Measurements from ENCODE around the gene FMNL2.

FMNL2 gene

DNA sequence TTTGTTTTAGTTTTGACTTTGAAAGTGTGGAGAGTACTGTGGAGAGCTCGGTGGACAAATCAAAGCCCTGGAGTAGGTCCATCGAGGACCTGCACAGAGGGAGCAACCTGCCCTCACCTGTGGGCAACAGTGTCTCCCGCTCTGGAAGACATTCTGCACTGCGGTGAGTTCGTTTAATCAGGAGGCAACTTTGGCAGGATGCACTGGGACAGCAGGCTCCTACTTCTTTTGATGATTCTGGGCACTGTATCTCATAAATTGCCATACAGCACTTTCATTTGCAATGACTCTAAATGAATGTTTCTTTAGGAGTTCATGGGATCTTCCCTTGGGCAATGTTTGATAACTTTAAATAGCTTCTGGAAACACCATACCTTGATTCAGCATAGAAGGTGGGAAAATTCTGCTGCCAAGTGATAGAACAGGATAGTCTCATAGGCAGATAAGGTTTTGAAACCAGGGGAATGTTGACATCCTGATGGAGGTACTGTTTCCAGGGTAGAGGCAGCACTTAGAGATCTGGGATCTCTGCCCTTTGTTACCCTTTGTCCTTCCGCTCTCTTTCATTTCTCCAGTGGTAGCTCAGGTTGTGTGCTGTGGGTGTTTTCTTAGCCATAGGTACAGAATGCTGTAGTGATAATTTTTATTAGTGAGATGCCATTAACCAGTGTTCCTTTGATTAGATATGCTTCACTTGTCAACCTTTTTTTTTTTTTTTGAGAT lies 226.1 kb downstream of the FMNL2 start:
- DNase-seq = no peak

DNA sequence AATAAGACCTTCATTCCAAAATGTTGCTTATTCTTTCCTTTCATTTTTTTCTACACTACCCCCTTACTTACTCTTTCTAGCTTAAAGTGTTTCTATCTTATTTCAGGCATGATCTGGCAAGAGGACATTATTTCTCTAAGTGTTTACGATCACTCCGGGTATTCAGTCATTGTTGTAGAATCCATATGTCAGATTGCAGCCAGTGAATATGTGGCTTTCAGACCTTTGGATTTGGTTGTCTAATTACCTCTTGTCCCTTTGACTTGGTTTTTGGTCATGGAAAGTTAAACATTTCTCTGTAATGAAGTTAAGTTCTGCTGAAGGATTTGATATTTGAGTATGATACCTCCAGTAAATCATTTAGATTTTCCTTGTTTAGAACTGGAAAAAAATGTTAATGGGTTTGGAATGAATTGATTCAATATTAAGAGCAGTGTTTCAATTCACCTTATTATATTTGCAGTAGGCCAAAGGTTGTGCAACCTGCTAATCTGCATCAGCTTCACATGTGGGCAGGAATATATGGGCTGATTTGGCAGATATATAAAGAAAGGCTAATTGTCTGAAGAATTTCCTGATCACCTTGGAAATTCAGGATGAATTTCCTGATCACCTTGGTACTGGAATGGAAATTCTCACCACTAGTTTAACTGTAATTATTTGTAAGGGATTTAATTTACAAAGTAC lies 227.4 kb downstream of the FMNL2 start:
- DNase-seq = no peak

DNA sequence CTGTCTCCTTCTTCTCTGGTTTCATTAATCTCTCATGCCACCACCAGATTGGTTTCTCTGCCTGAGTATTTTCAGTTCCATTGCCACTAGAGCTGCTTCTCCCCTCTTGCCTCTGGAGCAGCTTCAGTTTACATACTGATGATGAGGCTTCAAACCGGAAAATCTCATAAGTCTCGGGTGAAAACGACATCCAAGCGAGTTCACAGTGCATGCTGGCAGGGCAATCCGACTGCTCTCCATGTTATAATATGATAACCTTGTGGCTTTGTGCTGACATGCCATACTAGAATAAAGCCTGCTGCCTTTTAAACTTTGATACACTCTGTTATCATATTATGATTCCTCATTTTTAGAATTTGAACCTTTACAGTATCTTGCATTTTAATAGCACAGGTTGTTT lies 228.8 kb downstream of the FMNL2 start:
- DNase-seq = no peak

DNA sequence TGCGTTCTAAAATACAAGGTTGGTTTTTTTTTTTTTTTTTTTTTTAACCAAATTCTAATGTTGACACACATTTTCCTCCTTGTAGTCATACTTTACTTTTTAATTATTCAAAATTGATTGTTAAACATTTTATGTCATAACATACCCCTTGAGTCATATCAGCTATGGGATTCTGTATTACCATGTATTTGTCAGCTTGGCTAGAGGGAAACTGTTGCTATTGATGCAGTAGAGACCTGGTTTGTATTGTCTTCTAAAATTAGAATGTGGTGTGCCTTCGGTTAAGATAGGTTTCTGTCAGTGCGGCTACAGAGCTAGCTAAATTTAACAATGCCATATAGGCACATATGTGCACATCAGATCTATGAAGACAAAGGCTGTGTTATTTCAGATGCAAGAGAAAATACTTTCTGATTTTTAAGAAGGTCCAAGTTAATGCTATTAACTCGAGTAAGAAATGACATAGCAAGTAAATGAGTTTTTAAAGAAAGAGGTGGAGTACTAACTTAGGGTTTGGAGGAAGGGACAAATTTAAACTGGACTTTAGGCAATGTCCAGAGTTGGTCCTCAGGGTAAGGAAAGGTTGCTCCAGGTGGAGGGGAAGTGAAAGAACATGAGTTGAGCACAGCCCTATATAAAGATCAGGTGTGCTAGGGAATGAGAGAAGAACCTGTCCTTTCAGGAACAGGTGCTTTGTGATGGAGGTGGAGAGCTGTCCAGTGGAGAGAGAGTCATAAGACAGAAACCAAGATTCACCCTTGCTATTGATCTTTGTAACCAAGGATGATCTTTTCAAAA lies 230.0 kb downstream of the FMNL2 start:
- no peak for DNase-seq

DNA sequence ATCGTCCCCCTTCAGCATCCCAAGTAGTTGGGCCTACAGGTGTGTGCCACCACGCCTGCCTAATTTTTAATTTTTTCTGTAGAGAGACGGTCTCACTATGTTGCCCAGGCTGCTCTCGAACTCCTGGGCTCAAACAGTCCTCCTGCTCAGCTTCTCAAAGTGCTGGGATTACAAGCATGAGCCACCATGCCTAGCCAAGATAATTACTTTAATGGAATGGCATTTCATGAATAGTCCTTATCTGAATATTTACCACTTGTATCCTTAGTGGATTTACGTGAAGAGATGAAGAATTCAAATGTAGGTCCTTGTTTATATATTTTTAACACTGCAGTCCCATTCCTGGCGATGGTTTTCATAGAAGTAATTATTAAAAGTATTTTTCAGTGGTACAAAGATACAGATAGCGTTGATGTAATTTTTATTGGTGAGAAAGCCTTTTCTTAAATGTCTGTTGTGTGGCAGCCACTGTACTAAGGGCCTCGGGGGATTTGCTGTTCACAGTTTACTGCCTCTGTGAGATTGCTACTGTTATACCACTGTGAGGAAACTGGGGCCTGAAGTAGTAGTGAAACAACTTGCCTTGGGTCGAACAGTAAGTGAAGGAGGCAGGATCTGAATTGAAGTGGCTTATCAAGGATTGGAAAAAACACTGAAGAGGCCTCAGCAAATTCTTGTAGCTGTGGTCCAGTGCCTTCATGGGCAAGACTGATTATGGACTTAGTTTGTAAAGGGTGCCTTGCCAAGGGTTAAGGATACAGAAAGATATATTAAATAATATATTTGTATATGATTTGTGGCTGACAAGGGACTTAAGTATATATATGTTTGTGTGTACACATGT lies 231.1 kb downstream of the FMNL2 start:
- no peak for DNase-seq

DNA sequence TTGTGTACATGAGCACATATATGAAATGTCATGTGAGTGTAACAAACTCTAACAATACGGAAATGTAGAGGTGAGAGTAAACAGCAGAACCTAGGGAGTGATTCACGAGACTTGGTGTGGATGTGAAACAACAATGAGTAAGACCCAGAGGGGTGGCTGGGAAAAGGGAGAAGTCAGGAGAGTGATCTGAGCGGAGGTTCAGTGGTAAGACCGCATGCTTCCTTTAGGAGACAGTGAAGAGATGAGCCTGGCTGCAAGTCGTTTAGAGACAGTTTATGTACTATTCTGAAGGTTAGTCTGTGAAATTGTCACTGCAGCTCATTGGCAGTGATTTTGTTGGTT lies 231.7 kb downstream of the FMNL2 start:
- no peak for DNase-seq

DNA sequence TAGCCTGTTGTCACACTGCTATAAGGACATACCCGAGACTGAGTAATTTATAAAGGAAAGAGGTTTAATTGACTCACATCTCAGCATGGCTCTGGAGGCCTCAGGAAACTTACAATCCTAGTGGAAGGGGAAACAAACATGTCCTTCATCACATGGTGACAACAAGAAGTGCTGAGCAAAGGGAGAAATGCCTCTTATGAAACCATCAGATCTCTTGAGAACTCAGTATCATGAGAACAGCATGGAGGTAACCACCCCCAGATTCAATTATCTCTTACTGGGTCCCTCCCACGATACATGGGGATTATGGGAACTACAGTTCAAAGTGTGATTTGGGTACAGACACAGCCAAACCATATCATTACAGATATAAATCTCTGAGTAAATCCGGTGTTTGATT lies 233.6 kb downstream of the FMNL2 start:
- DNase-seq = no peak

DNA sequence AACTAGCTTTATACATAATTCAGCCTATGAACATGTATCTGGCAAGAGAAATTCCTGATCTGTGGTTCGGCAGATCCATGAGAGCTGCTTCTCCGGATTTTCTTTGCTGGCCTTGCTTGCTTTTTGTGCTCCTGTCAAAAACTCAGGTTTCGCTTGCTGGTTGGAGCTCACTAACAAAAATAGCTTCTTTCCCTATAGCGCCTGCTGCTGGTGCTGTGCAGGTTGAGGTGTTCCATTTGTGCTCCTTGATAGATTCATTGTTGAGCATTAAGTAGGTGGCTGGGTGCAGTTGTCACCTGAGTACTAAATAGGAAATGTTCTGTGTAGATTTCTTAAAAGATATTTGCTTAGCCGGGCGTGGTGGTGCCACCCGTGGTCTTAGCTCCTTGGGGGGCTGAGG lies 234.2 kb downstream of the FMNL2 start:
- no peak for DNase-seq

DNA sequence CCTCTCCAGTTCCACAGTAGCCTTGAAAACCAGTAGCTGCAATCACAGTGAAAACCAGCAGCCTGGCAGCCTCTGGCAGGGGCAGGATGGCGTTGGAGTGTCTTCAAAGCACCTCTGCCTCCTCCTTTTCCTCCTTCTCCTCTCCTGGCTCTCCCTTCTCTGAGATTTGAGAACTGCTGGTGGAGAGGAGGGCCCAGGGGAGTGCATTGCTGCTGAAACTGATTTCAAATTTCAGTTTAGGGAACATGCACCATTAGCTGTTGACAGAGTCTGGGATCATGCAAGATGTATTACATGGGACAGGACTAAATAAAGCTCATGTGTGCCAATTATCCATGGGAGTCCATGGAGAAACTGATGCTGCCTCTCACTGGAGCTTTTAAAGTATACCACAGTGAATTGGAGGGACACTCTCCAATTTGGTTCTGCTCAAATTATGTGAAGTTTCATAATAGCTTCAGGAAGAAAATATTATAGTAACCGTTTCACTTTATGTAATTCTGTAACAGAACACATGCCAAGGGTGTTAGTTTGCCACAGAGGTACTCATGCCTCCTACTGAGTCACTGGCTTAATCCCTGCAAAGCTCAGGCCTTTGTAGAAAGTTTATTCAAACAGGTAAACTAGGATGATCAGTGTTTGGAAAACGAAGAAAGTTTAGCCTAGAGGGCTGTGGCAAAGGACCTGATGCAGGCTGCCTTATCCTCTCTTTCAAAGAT lies 236.2 kb downstream of the FMNL2 start:
- DNase-seq = no peak

DNA sequence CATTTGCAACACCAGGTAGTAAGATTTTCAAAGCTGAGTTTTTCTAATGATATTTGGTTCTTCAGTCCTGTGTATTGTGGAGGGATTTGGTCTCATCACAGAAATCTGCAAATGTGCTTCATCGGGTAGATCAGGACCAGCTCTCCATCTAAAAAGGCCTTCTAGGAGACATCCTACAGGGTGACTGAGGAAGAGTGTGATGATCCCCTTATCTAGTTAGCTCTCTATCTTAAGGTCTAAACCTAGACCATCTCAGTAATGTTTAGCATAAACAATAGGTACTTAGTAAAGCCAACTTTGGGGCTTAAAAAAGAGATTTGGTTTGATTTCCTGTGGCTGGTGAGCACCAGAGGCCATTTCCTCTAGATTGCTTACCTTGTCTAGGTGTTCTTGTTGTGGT lies 237.1 kb downstream of the FMNL2 start:
- DNase-seq = no peak

DNA sequence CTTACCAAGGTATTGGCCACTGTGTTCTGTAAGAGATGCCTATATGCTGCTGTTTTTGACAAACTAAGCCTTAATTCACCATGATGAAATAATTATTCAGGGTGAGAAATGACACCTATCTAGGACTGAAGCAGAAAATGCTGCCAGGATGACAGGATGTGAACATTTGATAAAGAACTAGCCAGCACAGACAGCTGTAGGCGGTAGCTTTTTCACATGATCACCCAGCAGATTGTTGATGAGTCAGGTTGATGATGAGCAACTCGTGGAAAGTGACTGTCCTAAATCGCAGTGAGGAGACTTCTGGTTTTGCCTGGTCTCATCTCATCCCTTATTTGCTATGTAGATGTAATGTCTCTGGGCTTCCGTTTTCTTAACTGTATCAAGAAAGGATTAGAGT lies 238.2 kb downstream of the FMNL2 start:
- DNase-seq = no peak

DNA sequence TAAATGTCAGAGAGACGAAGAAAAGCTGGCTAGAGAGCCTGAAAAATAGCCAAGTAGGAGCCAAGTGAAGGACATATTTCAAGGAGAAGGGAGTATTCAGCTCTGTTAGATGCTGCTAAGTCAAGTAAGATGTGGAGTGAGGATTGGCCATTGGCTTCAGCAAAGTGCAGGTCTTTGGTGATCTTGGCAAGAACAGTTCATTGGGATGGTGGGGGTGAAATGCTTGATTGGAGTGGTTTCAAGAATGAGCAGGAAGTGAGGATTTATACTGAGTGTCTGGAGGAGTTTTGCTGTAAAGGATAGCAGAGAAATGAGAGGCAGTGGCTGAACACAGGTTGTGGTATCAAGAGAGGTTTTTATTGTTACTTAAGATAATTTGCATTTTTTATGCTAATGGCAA lies 242.6 kb downstream of the FMNL2 start:
- DNase-seq = no peak

DNA sequence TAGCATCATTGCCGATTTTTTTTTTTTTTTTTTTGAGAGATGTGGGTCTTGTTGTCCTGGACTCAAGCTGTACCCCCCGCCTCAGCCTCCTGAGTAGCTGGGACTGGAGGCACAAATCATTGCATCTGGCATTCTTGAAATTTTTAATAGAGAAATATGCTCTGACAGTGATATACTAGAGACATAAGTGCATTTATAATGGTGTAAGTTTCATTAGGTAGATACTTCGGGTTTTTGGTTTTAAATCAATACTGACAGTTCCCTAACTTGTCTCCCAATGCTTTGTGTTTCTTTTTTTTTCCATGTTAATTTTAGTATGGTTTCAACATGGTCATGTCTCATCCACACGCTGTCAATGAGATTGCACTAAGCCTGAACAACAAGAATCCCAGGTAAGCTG lies 243.6 kb downstream of the FMNL2 start:
- DNase-seq = no peak

DNA sequence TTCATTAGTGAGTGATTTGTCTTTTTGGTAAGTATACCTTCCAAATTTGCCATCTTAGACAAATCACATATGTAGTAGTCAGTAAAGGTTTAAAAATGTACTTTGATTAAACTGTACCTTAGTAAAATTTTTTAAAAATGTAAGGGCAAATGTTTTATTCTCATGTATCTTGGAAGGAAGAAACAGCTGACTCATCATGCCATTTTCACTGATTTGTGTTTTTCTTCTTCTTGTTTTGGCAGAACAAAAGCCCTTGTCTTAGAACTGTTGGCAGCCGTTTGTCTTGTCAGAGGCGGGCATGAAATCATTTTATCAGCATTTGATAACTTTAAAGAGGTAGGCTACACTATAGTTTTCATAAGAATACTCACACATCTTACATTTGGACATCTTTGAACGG lies 245.7 kb downstream of the FMNL2 start:
- no peak for DNase-seq

DNA sequence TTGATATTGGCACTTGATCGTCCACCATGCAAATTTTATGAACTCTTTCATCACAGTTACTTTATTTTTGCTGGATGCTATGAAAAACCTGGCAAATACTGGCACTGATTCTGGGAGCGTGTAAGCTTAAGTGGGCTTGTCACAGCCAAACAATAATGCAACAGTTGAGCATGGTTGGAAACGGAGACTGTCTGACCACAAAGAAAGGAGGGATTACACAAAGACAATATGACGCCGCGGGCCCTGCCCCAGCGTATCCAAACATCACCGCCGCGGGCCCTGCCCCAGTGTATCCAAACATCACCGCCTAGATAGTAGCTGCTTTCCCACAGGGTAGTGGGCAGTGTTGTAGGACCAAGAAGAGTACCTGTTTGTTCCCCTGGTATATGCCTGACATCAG lies 246.4 kb downstream of the FMNL2 start:
- DNase-seq = no peak

DNA sequence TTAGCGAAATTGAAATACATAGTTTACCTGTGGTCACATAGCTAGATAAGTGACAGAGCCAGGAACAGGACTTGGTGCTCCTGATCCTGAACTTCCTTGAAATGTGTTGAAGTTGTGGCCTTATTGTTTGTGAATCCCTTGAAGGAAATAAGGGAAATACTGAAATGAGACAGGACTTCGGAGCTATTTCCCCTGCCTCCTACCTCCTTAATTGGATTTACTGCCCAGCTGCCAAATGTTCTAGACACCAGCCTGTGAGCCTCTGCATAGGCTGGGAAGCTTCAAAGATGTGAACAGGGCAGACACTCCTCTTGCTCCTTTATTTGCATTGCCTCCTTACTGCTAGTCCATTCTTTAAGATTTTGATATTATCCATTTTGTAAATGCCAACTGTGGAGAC lies 247.1 kb downstream of the FMNL2 start:
- no peak for DNase-seq

DNA sequence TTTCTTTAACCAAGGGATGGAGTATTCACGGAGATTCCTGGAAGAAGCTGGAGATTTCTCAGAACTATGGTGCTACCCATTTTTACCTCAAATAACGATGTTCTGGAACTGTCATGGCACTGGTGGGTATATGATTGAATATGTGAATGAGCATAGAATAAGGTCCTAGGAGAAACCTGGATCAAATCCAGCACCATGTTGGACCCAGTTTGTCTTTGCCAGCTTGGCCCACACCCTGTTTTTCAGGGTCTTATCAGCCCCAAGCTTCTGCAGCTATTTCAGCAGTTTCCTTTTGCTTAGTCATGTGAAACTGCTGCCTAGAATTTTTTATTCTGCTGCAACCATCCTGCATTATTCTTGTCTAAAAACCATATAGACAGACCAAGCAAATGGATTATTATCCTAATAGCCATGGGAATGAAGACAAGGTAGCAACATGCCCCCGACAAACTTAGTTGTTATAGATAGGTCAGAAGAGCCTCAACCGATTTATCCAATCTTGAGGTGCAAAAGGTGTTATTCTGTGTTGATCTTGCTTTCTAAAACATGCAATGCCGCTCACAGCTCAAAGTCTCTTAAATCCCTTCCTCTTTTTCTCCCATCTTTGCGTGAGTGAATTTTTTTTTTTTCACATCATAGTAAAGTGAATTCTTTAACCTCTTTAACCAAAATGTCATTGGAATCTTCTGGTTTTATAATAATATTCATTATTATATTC lies 248.7 kb downstream of the FMNL2 start:
- DNase-seq = no peak

DNA sequence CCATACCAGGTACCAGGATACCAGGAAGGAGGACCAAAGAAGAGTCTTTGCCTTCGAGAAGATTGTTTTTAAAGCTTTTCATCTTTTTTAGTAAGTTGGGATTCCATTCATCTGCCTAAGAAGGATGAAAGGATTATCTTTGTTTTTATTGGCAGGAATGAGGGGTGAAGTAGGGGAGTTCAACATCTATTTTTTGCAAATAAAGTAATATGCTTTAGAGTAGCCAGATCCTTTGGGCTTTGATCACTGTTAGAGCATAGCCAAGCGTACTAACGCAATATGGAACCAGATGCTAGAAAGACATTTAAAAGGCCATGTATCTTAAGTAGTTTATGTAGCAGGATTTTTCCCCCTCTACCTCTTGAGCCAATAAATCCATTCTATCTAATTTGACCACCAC lies 249.3 kb downstream of the FMNL2 start:
- no peak for DNase-seq

DNA sequence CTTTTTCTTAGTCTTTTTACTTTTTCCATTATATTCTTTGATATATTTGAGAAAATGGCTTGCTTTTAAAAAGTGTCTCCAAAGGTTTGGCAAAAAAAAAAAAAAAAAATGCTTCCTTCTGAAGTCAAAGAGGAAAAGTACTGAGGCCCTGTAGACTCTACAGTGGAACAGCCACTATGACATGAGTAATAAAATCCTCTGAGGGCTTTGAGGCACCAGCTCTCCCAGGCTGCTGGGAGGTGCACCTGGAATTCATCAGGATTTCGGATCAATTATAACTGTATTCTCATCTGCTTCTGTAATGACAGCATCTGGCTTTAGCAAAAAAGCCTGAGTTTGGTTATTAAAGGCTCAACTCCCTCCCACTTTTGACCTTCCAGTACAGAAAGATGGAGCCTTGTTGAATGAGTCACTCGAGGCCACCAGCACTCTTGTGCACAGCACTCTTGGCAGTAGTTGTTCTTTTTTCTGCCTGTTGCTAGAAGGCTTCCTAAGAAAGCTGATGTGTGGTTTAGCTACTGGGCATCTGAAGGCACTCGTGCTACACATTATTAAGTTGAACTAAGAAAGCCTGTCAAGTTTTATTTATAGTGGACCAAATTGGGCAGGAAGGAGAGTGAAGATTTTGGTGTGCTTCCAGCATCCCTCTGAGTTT lies 251.0 kb downstream of the FMNL2 start:
- no peak for DNase-seq

DNA sequence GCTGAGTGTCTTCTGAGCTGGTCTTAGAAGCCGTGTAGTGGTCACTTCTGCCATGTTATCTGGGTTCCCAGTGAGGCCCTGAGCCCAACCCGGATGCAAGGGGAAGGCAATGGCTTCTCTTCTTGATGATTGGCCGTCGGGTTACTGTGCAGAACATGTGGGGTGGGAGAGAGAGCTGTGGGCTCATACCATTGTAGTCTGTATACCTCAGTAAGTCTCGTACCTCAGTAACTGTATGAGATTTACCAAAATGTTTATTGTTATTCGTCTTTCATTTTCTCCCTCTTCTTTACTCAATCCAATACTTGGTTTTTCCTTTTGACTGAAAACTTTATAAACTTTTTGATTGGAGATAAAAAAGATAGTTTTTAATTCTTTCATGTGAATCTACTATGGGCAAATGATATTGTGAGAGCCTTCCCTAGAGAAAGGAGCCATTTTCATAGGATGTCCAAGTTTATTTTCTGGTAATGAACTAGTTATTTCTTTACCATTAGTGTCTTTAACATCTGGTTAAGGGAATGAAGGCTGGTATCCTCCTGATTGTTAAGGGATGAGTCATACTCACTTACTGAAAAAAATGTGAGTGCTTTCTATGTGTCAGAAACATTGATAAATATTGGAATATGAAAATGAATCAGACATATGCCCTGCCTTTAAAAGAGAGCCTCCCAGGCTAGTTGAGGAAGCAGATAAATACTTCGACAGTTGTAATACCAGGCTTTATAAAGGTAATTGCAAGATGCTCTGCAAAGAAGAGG lies 252.4 kb downstream of the FMNL2 start:
- no peak for DNase-seq

DNA sequence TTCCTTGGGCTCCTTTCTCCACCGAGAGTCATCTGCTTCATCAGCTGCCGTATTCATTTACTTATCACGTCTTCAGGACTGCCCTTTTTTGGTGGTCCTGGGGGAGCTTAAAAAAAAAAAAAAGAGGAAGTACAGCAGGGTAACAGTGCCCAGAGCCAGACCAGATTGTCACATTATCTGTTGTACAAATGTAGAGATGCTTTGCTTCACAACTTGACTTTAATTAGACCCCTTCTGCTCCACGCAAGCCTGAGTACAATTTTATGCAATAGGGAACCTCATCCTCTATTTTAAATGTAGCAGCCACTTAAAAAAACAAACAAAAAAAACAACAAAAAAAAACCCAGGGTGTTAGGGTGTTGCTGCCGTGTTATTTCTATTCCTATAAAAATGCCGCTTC lies 254.0 kb downstream of the FMNL2 start:
- DNase-seq = no peak

All from femur (tissue), 1 donor.